Right lung (tissue), 5 donors: ENCODE data around the gene ZMAT3. TPM values are rescaled to one million over a fixed set of nuclear protein-coding genes. Genes with fewer than 3 reads are reported as not detected.

Source experiments
- polyA plus RNA-seq, 5 donors: library from polyadenylated mRNA; unstranded; fragments of 120-200 nt; gene quantifications; one replicate each; pipeline versions ENCODE4 v1.2.1 to v1.2.3, GENCODE V29; 2013; ENCODE audit warnings: inconsistent platforms in 1 of 5, low replicate concordance in 1 of 5; ENCODE audit not compliant: insufficient read length in 5 of 5, insufficient read depth in 1 of 5

Gene ZMAT3
- polyA plus RNA-seq, 5 donors = 4.2 to 5.8 (median 5.4) TPM

Other genes with a start within 250 kb of the ZMAT3 start
- 10 to 100 TPM; 20.7 to 35.3 (median 32.5) TPM for gene PIK3CA, start 76.5 kb upstream of the ZMAT3 start, polyA plus RNA-seq
- gene KCNMB3, start 179.3 kb upstream of the ZMAT3 start, polyA plus RNA-seq = 10 to 100 TPM in 4 of 5 donors, 1 to 10 TPM in 1; 6.8 to 12.1 (median 11.5) TPM